ENCODE data around the gene PPP4R2. TPM values are rescaled to one million over a fixed set of nuclear protein-coding genes. Genes with fewer than 3 reads are reported as not detected.

The PPP4R2 gene
- total RNA-seq, 8 experiments from 2014 or later = 39.7 to 74.6 (median 48.5) TPM

GRCh38 chr3:72964633-72965032 lies 32.0 kb upstream of the PPP4R2 start:
- in situ Hi-C loops (cut with MboI; ENCODE audit: low pct_unique_long_range_greater_than_20kb in 2 of 9, low sequenced_read_pairs in 9 of 9, unreplicated experiment in 9 of 9) = no loop called here
- Histone ChIP-seq H3K27ac (no peak overlapping the region), H3K4me3 (no peak overlapping the region), H3K4me1 (replicated peaks in 1 of 2) (no peaks in the 10 kb centered on the region)
- ATAC-seq (replicated peaks in 6 of 8) = no peak

DNA sequence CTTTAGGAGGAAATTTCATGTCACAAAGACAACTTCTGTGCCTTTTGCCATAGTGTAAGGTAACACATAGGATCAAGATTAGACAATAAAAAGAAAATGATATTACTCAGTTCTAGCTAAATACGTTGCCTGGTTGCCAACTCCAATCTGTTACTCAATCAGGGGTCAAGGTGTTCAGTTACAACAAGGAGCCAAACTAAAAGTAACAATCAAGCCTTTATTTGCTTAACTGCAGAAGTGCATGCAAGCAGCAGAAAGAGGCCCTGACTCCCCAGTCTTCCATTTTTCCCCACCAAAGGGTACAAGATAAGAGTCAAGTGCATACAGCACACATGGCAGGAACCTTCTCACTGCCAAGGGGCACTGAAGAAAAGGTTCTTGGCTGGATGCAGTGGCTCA lies 28.3 kb upstream of the PPP4R2 start:
- in situ Hi-C loops (cut with MboI; ENCODE audit: low pct_unique_long_range_greater_than_20kb in 2 of 9, low sequenced_read_pairs in 9 of 9, unreplicated experiment in 9 of 9) = no loop called here
- Histone ChIP-seq H3K4me3 (no peak overlapping the region), H3K4me1 (replicated peaks in 1 of 2) (no peaks in the 10 kb centered on the region), H3K27ac (no peak overlapping the region)
- ATAC-seq (replicated peaks in 6 of 8) = no peak
- 71 to 100% (median 100%) methylated on average over 1 of the region's 1 CpG; no CpG with 5 or more reads in 3 of the 10 experiments for WGBS, 10 experiments

- H3K4me1 ChIP-seq (replicated peaks in 1 of 2) = no peaks in the 10 kb centered on the region
- no peak overlapping the region for H3K27ac ChIP-seq
- ATAC-seq (replicated peaks in 6 of 8) = no peak
- WGBS, 10 experiments = 17 to 100% (median 92%) methylated on average over 1 to 3 of the region's 3 CpGs
- in situ Hi-C loops (cut with MboI; ENCODE audit: low pct_unique_long_range_greater_than_20kb in 2 of 9, low sequenced_read_pairs in 9 of 9, unreplicated experiment in 9 of 9) = no loop called here
- no peak overlapping the region for H3K4me3 ChIP-seq
Measured at GRCh38 chr3:72969766-72970165, 26.8 kb upstream of the PPP4R2 start.

DNA sequence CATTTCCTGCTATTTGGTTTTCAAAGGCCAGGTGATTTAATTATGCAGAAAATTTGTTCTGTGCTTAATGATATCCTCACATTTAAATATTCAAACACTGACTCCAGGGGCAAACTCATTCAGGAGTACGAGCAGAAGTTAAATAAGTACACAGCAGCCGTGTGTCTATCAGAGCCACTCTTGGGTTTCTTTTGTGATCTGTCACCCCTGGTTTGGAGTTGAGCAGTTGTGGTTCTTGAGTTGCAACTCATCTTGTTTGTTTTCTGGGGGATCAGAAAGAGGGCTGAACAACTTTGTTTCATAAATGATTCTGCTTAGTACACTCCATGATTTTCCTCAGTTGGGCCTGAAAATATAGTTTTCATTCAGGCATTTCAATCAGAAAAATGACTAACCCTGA lies 25.7 kb upstream of the PPP4R2 start:
- in situ Hi-C loops (cut with MboI; ENCODE audit: low pct_unique_long_range_greater_than_20kb in 2 of 9, low sequenced_read_pairs in 9 of 9, unreplicated experiment in 9 of 9) = no loop called here
- H3K4me1 ChIP-seq (replicated peaks in 1 of 2) = no peaks in the 10 kb centered on the region
- no peak overlapping the region for H3K27ac ChIP-seq
- WGBS, 10 experiments = 59 to 100% (median 78%) methylated on average over 1 to 2 of the region's 2 CpGs; no CpG with 5 or more reads in 2 of the 10 experiments
- no peak overlapping the region for H3K4me3 ChIP-seq
- no peak for ATAC-seq (replicated peaks in 6 of 8)

GRCh38 chr3:72972706-72973030 lies 23.9 kb upstream of the PPP4R2 start:
- H3K27ac ChIP-seq = no peak overlapping the region
- WGBS, 10 experiments = 94 to 100% (median 100%) methylated on average over 1 to 3 of the region's 3 CpGs; no CpG with 5 or more reads in 5 of the 10 experiments
- in situ Hi-C loops (cut with MboI; ENCODE audit: low pct_unique_long_range_greater_than_20kb in 2 of 9, low sequenced_read_pairs in 9 of 9, unreplicated experiment in 9 of 9) = no loop called here
- no peak overlapping the region for H3K4me3 ChIP-seq
- H3K4me1 ChIP-seq (replicated peaks in 1 of 2) = no peaks in the 10 kb centered on the region
- no peak for ATAC-seq (replicated peaks in 6 of 8)

GRCh38 chr3:72973031-72973723 lies 23.4 kb upstream of the PPP4R2 start:
- no peak for ATAC-seq (replicated peaks in 6 of 8)
- in situ Hi-C loops (cut with MboI; ENCODE audit: low pct_unique_long_range_greater_than_20kb in 2 of 9, low sequenced_read_pairs in 9 of 9, unreplicated experiment in 9 of 9) = no loop called here

DNA sequence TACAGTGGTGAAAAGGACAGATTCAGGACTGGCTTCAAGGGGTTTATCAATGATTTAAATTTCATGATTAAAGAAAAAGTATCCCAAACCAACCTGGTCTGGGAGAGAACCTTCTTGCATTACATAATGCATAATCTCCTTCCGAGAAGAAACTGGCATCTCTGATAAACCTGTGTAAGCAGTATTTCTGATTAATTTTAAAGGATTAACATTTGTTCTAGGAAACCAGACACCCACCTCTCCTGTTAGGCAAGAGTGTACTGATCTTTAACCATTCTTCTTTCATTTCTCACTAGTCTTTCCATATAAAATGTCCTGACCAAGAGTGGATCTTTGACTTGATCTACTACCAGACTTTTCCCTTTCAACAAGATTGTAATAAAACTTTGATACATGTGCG lies 22.8 kb upstream of the PPP4R2 start:
- Histone ChIP-seq H3K4me1 (replicated peaks in 1 of 2) (no peaks in the 10 kb centered on the region), H3K4me3 (no peak overlapping the region), H3K27ac (no peak overlapping the region)
- WGBS, 10 experiments = 79 to 100% (median 93%) methylated on average over 1 to 2 of the region's 2 CpGs
- ATAC-seq (replicated peaks in 6 of 8) = no peak
- in situ Hi-C loops (cut with MboI; ENCODE audit: low pct_unique_long_range_greater_than_20kb in 2 of 9, low sequenced_read_pairs in 9 of 9, unreplicated experiment in 9 of 9) = no loop called here

More at GRCh38 chr3:72973031-72973723, 23.4 kb upstream of the PPP4R2 start:
- 64 to 96% (median 75%) methylated on average over 1 to 5 of the region's 7 CpGs for WGBS, 10 experiments
- Histone ChIP-seq H3K4me3 (no peak overlapping the region), H3K27ac (no peak overlapping the region), H3K4me1 (replicated peaks in 1 of 2) (no peaks in the 10 kb centered on the region)

DNA sequence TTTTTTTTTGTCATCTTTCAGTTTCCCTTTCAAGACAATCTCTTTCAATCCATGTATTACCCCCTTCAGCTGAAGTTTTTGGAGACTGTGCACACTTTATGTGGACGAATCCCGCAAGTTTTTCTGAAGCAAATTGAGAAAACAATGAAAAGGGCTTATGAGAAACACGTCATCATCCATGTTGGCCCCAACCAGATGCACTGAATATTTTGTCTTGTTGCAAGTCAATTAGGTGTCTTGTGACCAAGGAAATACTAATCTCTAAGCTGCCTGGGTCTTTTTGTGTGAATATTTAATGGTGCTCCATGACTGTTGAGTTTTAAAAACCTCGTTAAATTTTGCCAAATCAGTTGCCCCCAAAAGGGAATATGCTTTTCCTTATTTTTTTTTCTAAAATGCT lies 21.7 kb upstream of the PPP4R2 start:
- H3K4me1 ChIP-seq (replicated peaks in 1 of 2) = no peaks in the 10 kb centered on the region
- ATAC-seq (replicated peaks in 6 of 8) = no peak
- in situ Hi-C loops (cut with MboI; ENCODE audit: low pct_unique_long_range_greater_than_20kb in 2 of 9, low sequenced_read_pairs in 9 of 9, unreplicated experiment in 9 of 9) = no loop called here
- no peak overlapping the region for H3K4me3 ChIP-seq
- WGBS, 10 experiments = 76 to 100% (median 92%) methylated on average over 1 to 4 of the region's 4 CpGs
- H3K27ac ChIP-seq = no peak overlapping the region

DNA sequence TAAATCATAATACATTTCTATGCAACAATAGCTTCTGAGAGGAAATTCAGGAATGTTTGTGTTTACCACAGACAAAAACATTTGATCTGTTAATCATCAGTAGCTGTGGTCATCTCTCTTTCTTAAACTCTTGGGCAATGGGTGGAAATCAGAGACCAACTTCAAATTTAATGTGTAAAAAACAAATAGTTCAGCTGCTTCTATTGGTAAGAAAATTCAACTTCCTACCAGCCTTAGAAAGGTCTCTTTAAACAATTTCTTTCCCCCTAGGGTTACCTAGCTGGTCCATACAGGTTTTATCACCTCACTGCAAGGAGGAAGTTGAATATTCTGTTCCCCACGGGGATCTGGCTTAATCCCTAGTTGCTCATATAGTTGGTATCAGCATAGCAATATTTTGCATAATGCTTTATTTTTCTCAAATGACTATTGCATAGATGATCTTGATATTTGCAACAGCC lies 20.3 kb upstream of the PPP4R2 start:
- H3K4me3 ChIP-seq = no peak overlapping the region
- no peaks in the 10 kb centered on the region for H3K4me1 ChIP-seq (replicated peaks in 1 of 2)
- in situ Hi-C loops (cut with MboI; ENCODE audit: low pct_unique_long_range_greater_than_20kb in 2 of 9, low sequenced_read_pairs in 9 of 9, unreplicated experiment in 9 of 9) = no loop called here
- peak in 3 of 8 experiments; percentile 24 to 68 (median 54) for ATAC-seq (replicated peaks in 6 of 8)
- WGBS, 10 experiments = 0 to 100% (median 33%) methylated on average over 1 of the region's 1 CpG; no CpG with 5 or more reads in 2 of the 10 experiments
- no peak overlapping the region for H3K27ac ChIP-seq

GRCh38 chr3:72977060-72977808 lies 19.4 kb upstream of the PPP4R2 start:
- H3K27ac ChIP-seq = no peak overlapping the region
- ATAC-seq (replicated peaks in 6 of 8) = no peak
- in situ Hi-C loops (cut with MboI; ENCODE audit: low pct_unique_long_range_greater_than_20kb in 2 of 9, low sequenced_read_pairs in 9 of 9, unreplicated experiment in 9 of 9) = no loop called here
- no peak overlapping the region for H3K4me3 ChIP-seq
- WGBS, 10 experiments = 72 to 100% (median 95%) methylated on average over 1 to 5 of the region's 5 CpGs
- H3K4me1 ChIP-seq (replicated peaks in 1 of 2) = no peaks in the 10 kb centered on the region

DNA sequence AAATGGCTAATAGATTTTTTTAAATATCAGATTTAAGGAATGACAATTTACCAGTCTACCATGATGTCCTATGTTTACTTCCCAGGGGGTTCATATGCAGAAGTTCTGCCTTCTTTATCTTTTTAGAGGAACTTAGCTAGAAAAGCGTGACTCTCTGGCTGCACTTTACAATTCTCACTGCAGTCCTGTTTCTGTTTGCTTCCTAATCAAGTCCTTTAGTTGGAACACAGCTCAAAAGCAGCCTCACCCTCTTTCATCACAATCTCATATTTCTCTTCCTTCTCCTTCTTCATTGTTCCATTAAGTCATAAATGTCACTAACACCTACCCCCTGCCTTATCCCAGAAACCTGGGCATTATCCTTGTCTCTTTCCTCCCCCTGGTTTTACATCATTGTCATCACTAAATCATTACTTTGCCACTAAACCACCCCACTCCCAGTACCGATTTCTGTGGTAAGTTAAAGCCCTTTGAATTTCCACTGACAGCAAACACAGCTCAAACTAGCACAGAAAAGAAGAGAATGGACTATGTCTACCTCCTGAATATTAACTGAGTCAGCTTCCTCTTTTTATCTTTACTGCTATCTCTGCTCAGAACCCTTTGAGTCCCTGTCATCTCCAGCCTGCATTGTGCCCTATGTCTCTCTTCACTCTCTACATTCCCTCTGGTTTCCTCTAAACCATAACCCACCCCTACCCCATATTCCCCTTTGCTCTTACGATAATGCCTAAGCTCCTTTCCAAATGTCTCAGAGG lies 13.8 kb upstream of the PPP4R2 start:
- Histone ChIP-seq H3K27ac (no peak overlapping the region), H3K4me3 (no peak overlapping the region), H3K4me1 (replicated peaks in 1 of 2) (no peaks in the 10 kb centered on the region)
- ATAC-seq (replicated peaks in 6 of 8) = no peak
- WGBS, 10 experiments = 0 to 100% (median 71%) methylated on average over 1 to 3 of the region's 3 CpGs; no CpG with 5 or more reads in 1 of the 10 experiments
- in situ Hi-C loops (cut with MboI; ENCODE audit: low pct_unique_long_range_greater_than_20kb in 2 of 9, low sequenced_read_pairs in 9 of 9, unreplicated experiment in 9 of 9) = no loop called here

- in situ Hi-C loops (cut with MboI; ENCODE audit: low pct_unique_long_range_greater_than_20kb in 2 of 9, low sequenced_read_pairs in 9 of 9, unreplicated experiment in 9 of 9) = no loop called here
- ATAC-seq (replicated peaks in 6 of 8) = no peak
- Histone ChIP-seq H3K4me1 (replicated peaks in 1 of 2) (no peaks in the 10 kb centered on the region), H3K4me3 (no peak overlapping the region), H3K27ac (no peak overlapping the region)
- WGBS, 10 experiments = 71 to 86% (median 76%) methylated on average over 1 of the region's 1 CpG; no CpG with 5 or more reads in 6 of the 10 experiments
Measured at GRCh38 chr3:72985576-72985975, 11.0 kb upstream of the PPP4R2 start.

DNA sequence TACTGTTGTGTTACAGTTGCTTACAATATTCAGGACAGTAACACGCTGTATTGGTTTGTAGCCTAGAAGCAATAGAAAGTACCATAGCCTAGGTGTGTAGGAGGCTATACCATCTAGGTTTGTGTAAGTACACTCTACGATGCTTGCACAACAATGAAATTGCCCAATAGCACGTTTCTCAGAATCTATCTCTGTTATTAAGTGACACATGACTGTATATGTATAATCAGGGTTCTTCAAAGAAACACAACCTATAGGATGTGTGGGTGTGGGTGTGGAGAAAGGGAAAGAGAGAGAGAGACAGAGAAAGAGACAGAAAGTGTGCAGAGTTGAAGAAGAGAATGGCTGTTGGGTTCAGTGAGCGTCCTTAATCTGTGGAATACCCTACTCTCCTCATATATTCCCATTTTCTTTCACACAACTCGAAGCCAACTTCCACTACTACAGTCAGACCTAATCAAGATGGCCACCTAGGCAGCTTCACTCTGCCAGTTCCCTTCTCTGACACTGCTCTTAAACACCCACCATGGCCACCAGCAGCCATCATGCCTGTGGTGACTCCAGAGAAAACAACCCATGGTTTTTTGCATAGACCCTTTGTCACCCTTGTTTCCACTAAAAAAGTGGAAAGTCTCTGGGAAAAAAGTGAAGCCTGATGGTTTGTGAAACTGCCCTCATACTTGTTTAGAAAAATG lies 5.8 kb upstream of the PPP4R2 start:
- 41 to 100% (median 93%) methylated on average over 1 to 5 of the region's 5 CpGs for WGBS, 10 experiments
- H3K27ac ChIP-seq = no peak overlapping the region
- H3K4me1 ChIP-seq (replicated peaks in 1 of 2) = no peaks in the 10 kb centered on the region
- no peak overlapping the region for H3K4me3 ChIP-seq
- ATAC-seq (replicated peaks in 6 of 8) = no peak
- in situ Hi-C loops (cut with MboI; ENCODE audit: low pct_unique_long_range_greater_than_20kb in 2 of 9, low sequenced_read_pairs in 9 of 9, unreplicated experiment in 9 of 9) = no loop called here
